KMS-11 (cell line): ENCODE results near the gene TMEM238.

Source experiments
- H2AFZ ChIP-seq: fragments of 200-600 bp; sonication (generic); 2 replicates; pipeline ENCODE4 v1.6.1; 2016; ENCODE audit warnings: antibody characterized with exemption, mixed run types, low read depth
- H3K27ac ChIP-seq: fragments of 200-600 bp; sonication (generic); 2 replicates; pipeline ENCODE4 v1.6.1; 2016; ENCODE audit warnings: mild to moderate bottlenecking, mixed run types
- H3K27me3 ChIP-seq: fragments of 200-600 bp; sonication (generic); 2 replicates; pipeline ENCODE4 v1.6.1; 2017; ENCODE audit warnings: mild to moderate bottlenecking, low read depth, mixed run types, moderate library complexity; ENCODE audit not compliant: insufficient read depth
- H3K36me3 ChIP-seq: fragments of 200-600 bp; sonication (generic); 2 replicates; pipeline ENCODE4 v1.6.1; 2017; ENCODE audit warnings: mild to moderate bottlenecking, mixed run types; ENCODE audit not compliant: insufficient read depth
- H3K4me1 ChIP-seq: fragments of 200-600 bp; sonication (generic); 2 replicates; pipeline ENCODE4 v1.6.1; 2016; ENCODE audit warnings: mild to moderate bottlenecking, low read depth, mixed run types; ENCODE audit not compliant: poor library complexity, severe bottlenecking
- H3K4me2 ChIP-seq: fragments of 200-600 bp; sonication (generic); 2 replicates; pipeline ENCODE4 v1.7.0; 2016; ENCODE audit warnings: mild to moderate bottlenecking, mixed run types
- H3K4me3 ChIP-seq: fragments of 200-600 bp; sonication (generic); IDR thresholded peaks from 2 replicates; pipeline ENCODE4 v1.6.1; 2017; ENCODE audit warnings: low read depth, low read length, mixed read lengths; ENCODE audit not compliant: insufficient read depth
- H3K79me2 ChIP-seq: fragments of 200-600 bp; sonication (generic); 2 replicates; pipeline ENCODE4 v1.6.1; 2016; ENCODE audit warnings: low read depth, mixed run types; ENCODE audit not compliant: insufficient read depth
- H3K9ac ChIP-seq: fragments of 200-600 bp; sonication (generic); 2 replicates; pipeline ENCODE4 v1.6.1; 2016; ENCODE audit warnings: mild to moderate bottlenecking, mixed run types
- H4K20me1 ChIP-seq: fragments of 200-600 bp; sonication (generic); 2 replicates; pipeline ENCODE4 v1.6.1; 2016; ENCODE audit warnings: mild to moderate bottlenecking, mixed run types; ENCODE audit not compliant: insufficient read depth
- TF ChIP-seq, protein P1 (sequence below): fragments of 200-600 bp; sonication (generic); conservative IDR thresholded peaks from 2 replicates; pipeline ENCODE4 v1.6.1; 2017; ENCODE audit warnings: low read depth, mild to moderate bottlenecking, antibody characterized with exemption, low read length, moderate library complexity, mixed read lengths

Gene TMEM238

DNA sequence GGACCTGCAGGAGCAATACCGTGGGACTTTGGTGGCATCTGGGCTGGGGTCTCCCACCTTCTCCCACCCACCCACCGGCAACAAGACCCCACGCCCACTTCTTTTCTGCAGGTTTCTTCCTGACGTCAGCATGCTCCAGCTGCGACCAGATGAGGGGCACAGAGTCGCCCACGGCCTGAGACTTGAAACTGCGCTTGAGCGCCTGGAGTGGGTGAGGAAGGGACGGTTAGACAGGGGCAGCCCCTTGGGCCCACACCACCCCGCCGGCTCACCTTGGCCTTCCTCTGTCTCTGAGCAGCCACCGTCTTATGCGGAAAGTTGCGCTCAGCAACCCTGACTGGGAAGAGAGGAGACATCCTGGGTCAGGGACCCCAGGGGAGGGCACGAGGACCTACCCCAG, 23.2 kb downstream of the TMEM238 start:
- TF ChIP-seq, protein P1, sequence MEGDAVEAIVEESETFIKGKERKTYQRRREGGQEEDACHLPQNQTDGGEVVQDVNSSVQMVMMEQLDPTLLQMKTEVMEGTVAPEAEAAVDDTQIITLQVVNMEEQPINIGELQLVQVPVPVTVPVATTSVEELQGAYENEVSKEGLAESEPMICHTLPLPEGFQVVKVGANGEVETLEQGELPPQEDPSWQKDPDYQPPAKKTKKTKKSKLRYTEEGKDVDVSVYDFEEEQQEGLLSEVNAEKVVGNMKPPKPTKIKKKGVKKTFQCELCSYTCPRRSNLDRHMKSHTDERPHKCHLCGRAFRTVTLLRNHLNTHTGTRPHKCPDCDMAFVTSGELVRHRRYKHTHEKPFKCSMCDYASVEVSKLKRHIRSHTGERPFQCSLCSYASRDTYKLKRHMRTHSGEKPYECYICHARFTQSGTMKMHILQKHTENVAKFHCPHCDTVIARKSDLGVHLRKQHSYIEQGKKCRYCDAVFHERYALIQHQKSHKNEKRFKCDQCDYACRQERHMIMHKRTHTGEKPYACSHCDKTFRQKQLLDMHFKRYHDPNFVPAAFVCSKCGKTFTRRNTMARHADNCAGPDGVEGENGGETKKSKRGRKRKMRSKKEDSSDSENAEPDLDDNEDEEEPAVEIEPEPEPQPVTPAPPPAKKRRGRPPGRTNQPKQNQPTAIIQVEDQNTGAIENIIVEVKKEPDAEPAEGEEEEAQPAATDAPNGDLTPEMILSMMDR = no peak

DNA sequence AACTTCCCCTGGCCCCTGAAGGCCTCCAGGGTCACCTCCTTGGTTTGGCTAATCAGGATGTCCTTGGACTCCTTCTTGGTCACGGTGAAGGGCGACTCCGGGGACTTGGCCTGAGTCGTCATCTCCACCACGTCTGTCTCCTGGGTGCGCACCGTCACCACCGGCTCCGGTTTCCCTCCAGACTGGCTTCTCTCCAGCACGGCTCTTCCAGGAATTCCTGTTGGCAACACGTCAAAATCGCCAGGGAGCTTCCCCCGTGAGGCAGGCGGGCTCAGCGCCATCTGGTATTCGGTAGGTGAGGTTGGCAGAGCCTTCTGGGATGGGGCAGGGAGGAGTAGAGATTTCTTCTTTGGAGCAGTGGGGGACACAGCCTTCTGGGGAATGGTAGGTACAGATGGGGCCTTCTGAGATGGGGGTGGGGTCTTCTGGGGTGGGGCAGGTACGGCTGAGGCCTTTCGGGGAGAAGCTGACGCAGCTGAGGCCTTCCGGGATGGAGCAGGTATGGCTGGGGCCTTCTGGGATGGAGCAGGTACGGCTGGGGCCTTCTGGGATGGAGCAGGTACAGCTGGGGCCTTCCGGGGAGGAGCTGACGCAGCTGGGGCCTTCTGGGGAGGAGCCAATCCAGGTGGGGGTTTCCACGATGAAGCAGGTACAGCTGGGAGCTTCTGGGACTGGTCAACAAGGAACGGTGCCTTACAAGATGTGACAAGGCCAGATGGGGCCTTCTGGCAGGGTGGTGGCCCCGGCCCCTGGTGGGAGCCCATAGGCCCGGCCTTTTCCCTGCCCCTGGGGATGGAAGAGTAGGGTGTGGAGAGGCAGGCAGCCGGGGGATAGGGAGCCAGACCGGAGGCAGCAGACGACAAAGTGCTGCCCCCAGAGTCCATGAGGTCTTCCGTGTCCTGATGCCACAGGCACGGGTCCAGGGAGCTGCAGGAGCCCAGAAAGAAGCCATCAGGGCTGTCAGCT, 24.9 kb downstream of the TMEM238 start:
- Histone ChIP-seq H3K4me1 (peaks cover under 1% of the 10 kb centered on the region), H3K9ac (no peak overlapping the region), H3K4me2 (no peak overlapping the region), H3K27me3 (peaks cover 53% of the 10 kb centered on the region), H2AFZ (no peak overlapping the region), H3K36me3 (no peaks in the 10 kb centered on the region), H3K79me2 (no peaks in the 10 kb centered on the region), H4K20me1 (no peaks in the 10 kb centered on the region), H3K27ac (no peak overlapping the region), H3K4me3 (no peak overlapping the region)
- TF ChIP-seq, protein P1 = no peak

More for the DNA sequence above, 23.2 kb downstream of the TMEM238 start:
- Histone ChIP-seq H3K27me3 (peaks cover 57% of the 10 kb centered on the region), H4K20me1 (no peaks in the 10 kb centered on the region), H3K27ac (no peak overlapping the region), H2AFZ (no peak overlapping the region), H3K9ac (no peak overlapping the region), H3K4me3 (no peak overlapping the region), H3K4me1 (no peaks in the 10 kb centered on the region), H3K79me2 (no peaks in the 10 kb centered on the region), H3K4me2 (no peak overlapping the region), H3K36me3 (no peaks in the 10 kb centered on the region)

DNA sequence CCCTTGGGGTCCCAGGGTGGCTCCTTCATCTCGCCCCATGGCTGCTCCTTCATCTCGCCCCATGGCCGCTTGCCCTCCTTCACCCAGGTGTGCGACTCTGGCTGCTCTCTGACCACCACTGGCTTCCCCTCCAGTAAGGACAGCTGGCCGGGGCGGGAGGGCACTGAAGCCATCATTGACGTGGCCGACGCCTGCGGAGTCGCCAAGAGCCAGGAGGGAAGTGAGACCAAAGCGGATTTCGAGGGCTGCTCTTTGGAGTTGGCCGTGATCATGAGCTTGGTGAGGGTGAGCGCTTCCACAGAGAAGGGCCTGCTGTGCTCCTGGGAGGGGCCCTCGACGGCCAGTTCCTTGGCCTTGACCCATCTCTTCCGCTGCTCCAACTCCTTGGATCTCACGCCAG, 25.6 kb downstream of the TMEM238 start:
- Histone ChIP-seq H3K4me1 (peaks cover 3% of the 10 kb centered on the region), H3K79me2 (no peaks in the 10 kb centered on the region), H3K36me3 (no peaks in the 10 kb centered on the region), H3K27ac (no peak overlapping the region), H3K9ac (no peak overlapping the region), H3K4me3 (no peak overlapping the region), H3K27me3 (peaks cover 52% of the 10 kb centered on the region), H4K20me1 (no peaks in the 10 kb centered on the region), H2AFZ (no peak overlapping the region), H3K4me2 (no peak overlapping the region)
- TF ChIP-seq, protein P1 = no peak

DNA sequence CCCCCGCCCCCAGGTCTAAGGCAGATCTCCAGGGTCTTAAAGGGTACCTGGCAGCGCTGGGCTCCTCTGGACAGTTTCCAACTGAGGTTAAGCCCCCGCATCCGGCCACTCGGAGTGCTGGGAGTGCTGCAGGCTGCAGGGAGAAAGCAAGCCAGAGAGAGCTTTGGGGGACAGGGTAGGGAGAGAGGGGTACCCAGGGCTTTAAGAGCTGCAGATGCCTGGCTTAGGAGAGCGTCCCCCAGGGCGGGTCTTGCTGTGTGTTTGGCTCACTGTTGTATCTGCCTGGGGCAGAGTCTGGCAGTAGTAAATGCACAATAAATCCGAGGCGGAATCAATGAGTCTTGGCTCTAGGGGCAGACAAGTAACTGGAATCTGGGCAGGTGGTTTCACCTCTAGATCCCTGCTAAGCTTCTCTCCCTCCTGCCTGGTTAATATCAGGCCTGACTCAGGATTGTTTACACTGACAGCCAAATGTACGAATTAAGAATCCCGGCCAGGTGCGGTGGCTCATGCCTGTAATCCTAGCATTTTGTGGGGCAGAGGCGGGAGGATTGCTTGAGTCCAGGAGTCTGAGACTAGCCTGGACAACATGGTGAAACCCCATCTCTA, 28.8 kb downstream of the TMEM238 start:
- Histone ChIP-seq H3K27ac (no peak overlapping the region), H3K4me1 (peaks cover 3% of the 10 kb centered on the region), H3K27me3 (peaks cover 67% of the 10 kb centered on the region), H3K36me3 (no peaks in the 10 kb centered on the region), H3K79me2 (no peaks in the 10 kb centered on the region), H3K4me2 (no peak overlapping the region), H2AFZ (no peak overlapping the region), H4K20me1 (no peaks in the 10 kb centered on the region), H3K4me3 (no peak overlapping the region), H3K9ac (no peak overlapping the region)
- TF ChIP-seq, protein P1 = no peak
